MM.1S (cell line): ENCODE data around the gene ACTG1.

Experiments
- DNase-seq: peaks from one replicate; pipeline ENCODE4 v3.0.0-alpha.2; 2015
- H2AFZ ChIP-seq: fragments of 300-600 bp; sonication (generic); 2 replicates; pipeline ENCODE4 v1.6.0; 2016; ENCODE audit warnings: antibody characterized with exemption, low read length
- H3F3A ChIP-seq: fragments of 300-600 bp; sonication (generic); 2 replicates; pipeline ENCODE4 v1.6.1; 2016; ENCODE audit warnings: mild to moderate bottlenecking, antibody characterized with exemption, low read length, moderate library complexity, mixed read lengths; ENCODE audit not compliant: insufficient read depth
- H3K27ac ChIP-seq: fragments of 300-600 bp; sonication (generic); 2 replicates; pipeline ENCODE4 v1.5.1; 2016; ENCODE audit warnings: mild to moderate bottlenecking, low read length
- H3K27me3 ChIP-seq: fragments of 300-600 bp; sonication (generic); replicated peaks from 2 replicates; pipeline ENCODE4 v1.6.0; 2016; ENCODE audit warnings: low read length; ENCODE audit not compliant: insufficient read depth
- H3K36me3 ChIP-seq: fragments of 300-600 bp; sonication (generic); replicated peaks from 2 replicates; pipeline ENCODE4 v1.6.1; 2016; ENCODE audit warnings: mild to moderate bottlenecking, low read length, mixed read lengths; ENCODE audit not compliant: insufficient read depth
- H3K4me1 ChIP-seq: fragments of 300-600 bp; sonication (generic); 2 replicates; pipeline ENCODE4 v1.6.1; 2016; ENCODE audit warnings: low read length, mixed read lengths
- H3K4me2 ChIP-seq: fragments of 300-600 bp; sonication (generic); 2 replicates; pipeline ENCODE4 v1.6.0; 2016; ENCODE audit warnings: low read depth, low read length
- H3K4me3 ChIP-seq: fragments of 300-600 bp; sonication (generic); 2 replicates; pipeline ENCODE4 v1.5.1; 2016; ENCODE audit warnings: low read length, mixed read lengths
- H3K79me2 ChIP-seq: fragments of 300-600 bp; sonication (generic); 2 replicates; pipeline ENCODE4 v1.6.1; 2016; ENCODE audit warnings: mixed run types, low read length, mixed read lengths
- H3K9ac ChIP-seq: fragments of 300-600 bp; sonication (generic); 2 replicates; pipeline ENCODE4 v1.6.1; 2016; ENCODE audit warnings: low read length, mixed read lengths
- H3K9me2 ChIP-seq: fragments of 300-600 bp; sonication (generic); replicated peaks from 2 replicates; pipeline ENCODE4 v1.6.1; 2016; ENCODE audit warnings: mild to moderate bottlenecking, low read length, mixed read lengths; ENCODE audit not compliant: insufficient read depth
- H3K9me3 ChIP-seq: fragments of 300-600 bp; sonication (generic); replicated peaks from 2 replicates; pipeline ENCODE4 v1.6.1; 2016; ENCODE audit warnings: mild to moderate bottlenecking, low read length, mixed read lengths; ENCODE audit not compliant: insufficient read depth
- H4K20me1 ChIP-seq: fragments of 300-600 bp; sonication (generic); 2 replicates; pipeline ENCODE4 v1.6.1; 2016; ENCODE audit warnings: mild to moderate bottlenecking, low read length, moderate library complexity, mixed read lengths; ENCODE audit not compliant: insufficient read depth
- CTCF ChIP-seq: fragments of 300-600 bp; sonication (generic); IDR thresholded peaks from 2 replicates; pipeline ENCODE4 v1.5.1; 2016; ENCODE audit warnings: antibody characterized with exemption, low read length, mixed read lengths
- EZH2 ChIP-seq: fragments of 300-600 bp; sonication (generic); optimal IDR thresholded peaks from 2 replicates; pipeline ENCODE3; 2017; ENCODE audit warnings: low read depth, mild to moderate bottlenecking, antibody characterized with exemption, low read length, mixed read lengths
- EZH2phosphoT487 ChIP-seq: fragments of 300-600 bp; sonication (generic); IDR thresholded peaks from 2 replicates; pipeline ENCODE4 v1.6.1; 2018; ENCODE audit warnings: antibody characterized with exemption, low read length

Gene ACTG1

GRCh38 chr17:81511804-81512561 lies 616 bp downstream of the ACTG1 start:
- H3K27ac ChIP-seq, result no peak overlapping the region; the same call in 1 of the 2 replicates
- H3K9me2 ChIP-seq, result no peaks in the 10 kb centered on the region
- DNase-seq, result no peak
- H3K9me3 ChIP-seq, result no peaks in the 10 kb centered on the region
- peaks cover 24% of the 10 kb centered on the region for H3K4me1 ChIP-seq
- H4K20me1 ChIP-seq, result peaks cover 30% of the 10 kb centered on the region
- no peaks in the 10 kb centered on the region for H3K27me3 ChIP-seq
- H3K4me3 ChIP-seq, result peak overlapping the region; percentile 92
- H3F3A ChIP-seq, result peaks cover 75% of the 10 kb centered on the region
- peak overlapping the region; percentile 66 for H3K9ac ChIP-seq
- TF ChIP-seq CTCF, result no peak
- TF ChIP-seq EZH2, result no peak
- H3K79me2 ChIP-seq, result peaks cover 34% of the 10 kb centered on the region
- peak overlapping the region; percentile 92 for H3K4me2 ChIP-seq
- no peak overlapping the region for H2AFZ ChIP-seq
- peaks cover 17% of the 10 kb centered on the region for H3K36me3 ChIP-seq

GRCh38 chr17:81511554-81511803 lies 1.1 kb downstream of the ACTG1 start:
- peak overlapping the region; percentile 92 for H3K4me2 ChIP-seq
- no peaks in the 10 kb centered on the region; the same call in 1 of the 2 replicates for H3K27me3 ChIP-seq
- TF ChIP-seq CTCF (no peak), EZH2 (no peak), EZH2phosphoT487 (no peak)
- H3K9me3 ChIP-seq, result no peaks in the 10 kb centered on the region
- H3K9me2 ChIP-seq, result no peaks in the 10 kb centered on the region
- H3K4me1 ChIP-seq, result peaks cover 21% of the 10 kb centered on the region
- peak overlapping the region; percentile 66; the same call in 1 of the 2 replicates for H3K9ac ChIP-seq
- peak overlapping the region; percentile 92 for H3K4me3 ChIP-seq
- H2AFZ ChIP-seq, result no peak overlapping the region
- H3F3A ChIP-seq, result peaks cover 74% of the 10 kb centered on the region
- peaks cover 31% of the 10 kb centered on the region for H3K79me2 ChIP-seq
- no peak for DNase-seq
- peaks cover 30% of the 10 kb centered on the region for H4K20me1 ChIP-seq
- no peak overlapping the region for H3K27ac ChIP-seq
- peaks cover 17% of the 10 kb centered on the region for H3K36me3 ChIP-seq

GRCh38 chr17:81510785-81511553 lies 1.6 kb downstream of the ACTG1 start:
- peak overlapping the region; percentile 92 for H3K4me2 ChIP-seq
- TF ChIP-seq EZH2, result no peak
- TF ChIP-seq EZH2phosphoT487, result no peak
- TF ChIP-seq CTCF, result no peak
- peaks cover 30% of the 10 kb centered on the region for H4K20me1 ChIP-seq
- H3F3A ChIP-seq, result peaks cover 70% of the 10 kb centered on the region
- no peaks in the 10 kb centered on the region; the same call in 1 of the 2 replicates for H3K27me3 ChIP-seq
- H3K36me3 ChIP-seq, result peaks cover 17% of the 10 kb centered on the region
- peak overlapping the region; percentile 92 for H3K4me3 ChIP-seq
- H2AFZ ChIP-seq, result no peak overlapping the region
- no peaks in the 10 kb centered on the region for H3K9me3 ChIP-seq
- no peaks in the 10 kb centered on the region for H3K9me2 ChIP-seq
- H3K9ac ChIP-seq, result peak overlapping the region; percentile 66; the same call in 1 of the 2 replicates
- peaks cover 17% of the 10 kb centered on the region for H3K4me1 ChIP-seq
- peaks cover 28% of the 10 kb centered on the region for H3K79me2 ChIP-seq
- peak; percentile 10 for DNase-seq
- no peak overlapping the region for H3K27ac ChIP-seq
